HTERT RPE-1 (cell line): ENCODE data around the gene GPR32.
"Not testable (repeated sequence)": the region's sequence is repeated elsewhere in the genome, so short reads cannot be mapped to it uniquely, and the experiment has no call there.

Experiments used
- in situ Hi-C: fragments of 300-500 bp; cut with MboI; formaldehyde crosslinking; loops from 4 replicates; pipeline ENCODE4 v1.14.3; 2020; ENCODE audit warnings: low sequenced_read_pairs

Gene GPR32

DNA sequence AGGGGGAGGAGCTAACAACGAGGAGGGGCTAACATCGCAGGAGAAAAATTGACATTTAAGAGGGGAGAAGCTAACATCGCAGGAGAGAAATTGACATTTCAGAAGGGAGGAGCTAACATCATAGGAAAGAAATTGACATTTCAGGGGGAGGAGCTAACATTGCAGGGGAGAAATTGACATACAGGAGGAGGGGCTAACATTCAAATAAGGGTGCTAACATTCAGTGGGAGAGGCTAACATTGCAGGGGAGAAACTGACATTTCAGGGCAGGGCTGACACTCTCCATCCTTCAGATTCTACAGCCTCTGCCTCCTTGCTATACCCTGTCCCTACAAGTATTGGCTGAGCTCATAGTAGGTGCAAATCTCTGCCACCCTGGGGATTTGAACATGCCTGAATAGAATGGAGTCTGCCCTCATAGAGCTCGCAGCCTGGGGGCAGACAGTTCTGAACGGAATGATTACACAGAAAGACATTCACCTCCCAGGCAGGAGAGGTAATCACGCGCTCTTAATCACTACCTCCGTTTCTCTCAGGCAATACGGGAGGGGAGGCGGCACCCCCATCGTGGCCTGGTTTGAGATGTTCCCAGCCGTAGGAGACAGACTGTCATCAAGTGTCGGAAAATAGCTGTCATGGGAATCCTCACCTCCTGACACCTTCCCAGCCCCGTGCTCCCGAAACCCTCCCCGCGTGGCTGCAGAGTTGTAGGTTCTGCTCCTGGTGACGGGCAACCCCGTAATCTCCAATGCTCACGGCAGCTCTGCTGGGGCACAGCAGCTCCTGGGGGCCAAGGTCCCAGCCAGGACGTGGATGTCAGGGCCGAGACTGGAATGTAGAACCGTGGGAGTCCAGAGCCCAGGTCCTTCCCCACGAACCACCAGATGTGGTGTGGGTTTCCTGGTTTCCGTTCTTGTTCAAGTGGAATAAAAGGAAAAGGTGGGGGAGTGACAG lies 9.5 kb downstream of the GPR32 start:
- in situ Hi-C loops: no loop called here

DNA sequence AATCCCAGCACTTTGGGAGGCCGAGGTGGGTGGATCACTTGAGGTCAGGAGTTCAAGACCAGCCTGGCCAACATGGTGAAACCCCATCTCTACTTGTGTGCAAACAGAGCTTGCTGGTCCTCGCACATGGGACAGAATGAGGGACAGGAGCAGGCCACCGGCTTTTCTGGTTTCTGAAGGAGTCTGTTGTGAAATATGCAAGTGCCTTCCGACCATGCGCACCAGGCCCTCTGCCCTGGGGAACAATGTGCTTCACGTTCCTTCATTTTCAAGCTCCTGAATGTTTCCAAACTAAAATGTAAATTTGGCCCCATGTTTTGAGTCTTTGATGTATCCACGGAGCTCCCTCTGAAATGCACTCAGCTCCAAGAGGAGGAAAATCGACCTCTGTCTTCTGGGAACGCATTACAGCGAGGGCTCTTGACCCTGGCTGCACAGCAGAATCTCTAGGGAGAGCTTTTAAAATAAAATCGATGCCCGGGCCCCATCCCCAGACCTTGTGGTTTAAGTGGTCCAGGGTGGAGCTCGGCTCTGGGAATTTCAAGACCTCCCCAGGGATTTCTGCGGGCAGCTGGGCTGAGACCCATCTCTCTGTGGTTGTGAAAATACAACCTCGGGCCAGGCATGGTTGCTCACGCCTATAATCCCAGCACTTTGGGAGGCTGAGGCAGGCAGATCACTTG lies 10.6 kb downstream of the GPR32 start:
- in situ Hi-C loops: no loop called here

DNA sequence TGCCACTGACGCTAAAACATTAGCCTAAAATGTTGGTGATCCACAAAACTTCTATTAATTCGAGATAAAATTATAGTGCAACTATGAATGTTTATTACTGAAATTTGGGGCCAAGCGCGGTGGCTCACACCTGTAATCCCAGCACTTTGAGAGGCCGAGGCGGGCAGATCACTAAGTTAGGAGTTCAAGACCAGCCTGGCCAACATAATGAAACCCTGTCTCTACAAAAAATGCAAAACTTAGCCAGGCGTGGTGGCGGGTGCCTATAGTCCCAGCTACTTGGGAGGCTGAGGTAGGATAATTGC lies 13.5 kb downstream of the GPR32 start:
- in situ Hi-C loops: not testable (repeated sequence)

DNA sequence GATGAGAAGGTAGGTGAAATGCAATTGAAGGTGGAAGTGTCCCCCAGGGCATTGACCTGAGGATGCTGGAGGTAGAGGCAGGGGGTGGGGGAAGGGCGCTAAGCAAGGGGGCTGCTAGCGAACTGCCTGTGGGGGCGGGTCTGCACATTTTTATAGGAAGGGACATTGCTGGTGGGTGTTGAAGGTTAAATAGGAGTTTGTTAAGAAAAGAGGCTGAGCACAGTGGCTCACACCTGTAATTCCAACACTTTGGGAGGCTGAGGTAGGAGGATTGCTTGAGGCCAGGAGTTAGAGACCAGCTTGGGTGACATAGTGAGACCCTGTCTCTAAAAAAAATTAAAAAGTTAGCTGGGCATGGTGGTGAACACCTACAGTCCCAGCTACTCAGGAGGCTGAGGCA lies 14.4 kb downstream of the GPR32 start:
- in situ Hi-C loops: no loop called here

DNA sequence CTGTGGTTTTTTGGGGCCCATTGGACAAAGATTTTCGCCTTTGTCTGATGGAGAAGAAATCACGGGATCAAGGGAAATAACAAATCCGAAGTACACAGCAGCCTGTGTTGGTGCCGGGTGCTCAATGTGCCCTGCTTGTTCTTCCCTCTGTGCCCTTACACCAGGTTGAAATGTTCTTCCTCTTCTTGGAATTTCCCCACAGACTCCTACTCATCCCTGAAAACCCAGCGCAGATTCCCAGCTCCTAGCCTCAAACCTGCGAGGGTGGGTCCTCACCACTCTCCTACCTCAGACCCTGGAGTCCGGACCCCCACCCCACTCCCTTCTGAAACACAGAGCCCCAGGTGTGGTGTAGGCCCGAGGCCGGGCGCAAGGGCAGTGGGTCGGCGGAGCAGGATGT lies 15.1 kb downstream of the GPR32 start:
- in situ Hi-C loops: no loop called here

DNA sequence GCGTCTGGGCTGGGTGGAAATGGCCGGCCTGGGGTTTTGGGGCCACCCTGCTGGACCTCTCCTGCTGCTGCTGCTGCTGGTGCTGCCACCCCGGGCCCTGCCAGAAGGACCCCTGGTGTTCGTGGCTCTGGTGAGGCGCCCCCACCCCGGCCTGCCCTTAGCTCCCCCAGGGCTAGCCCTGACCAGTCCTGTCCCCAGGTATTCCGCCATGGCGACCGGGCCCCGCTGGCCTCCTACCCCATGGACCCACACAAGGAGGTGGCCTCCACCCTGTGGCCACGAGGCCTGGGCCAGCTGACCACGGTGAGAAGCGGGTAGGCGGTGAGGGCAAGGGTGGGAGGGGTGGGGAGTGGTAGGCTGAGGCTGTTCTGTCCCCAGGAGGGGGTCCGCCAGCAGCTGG lies 20.1 kb downstream of the GPR32 start, which contains the start of gene ACP4:
Gene ACP4 (plus strand): TSS at position 20 of the 400 bp plus-strand sequence. CDS start 0 bp downstream, at position 20.
- in situ Hi-C loops: no loop called here

DNA sequence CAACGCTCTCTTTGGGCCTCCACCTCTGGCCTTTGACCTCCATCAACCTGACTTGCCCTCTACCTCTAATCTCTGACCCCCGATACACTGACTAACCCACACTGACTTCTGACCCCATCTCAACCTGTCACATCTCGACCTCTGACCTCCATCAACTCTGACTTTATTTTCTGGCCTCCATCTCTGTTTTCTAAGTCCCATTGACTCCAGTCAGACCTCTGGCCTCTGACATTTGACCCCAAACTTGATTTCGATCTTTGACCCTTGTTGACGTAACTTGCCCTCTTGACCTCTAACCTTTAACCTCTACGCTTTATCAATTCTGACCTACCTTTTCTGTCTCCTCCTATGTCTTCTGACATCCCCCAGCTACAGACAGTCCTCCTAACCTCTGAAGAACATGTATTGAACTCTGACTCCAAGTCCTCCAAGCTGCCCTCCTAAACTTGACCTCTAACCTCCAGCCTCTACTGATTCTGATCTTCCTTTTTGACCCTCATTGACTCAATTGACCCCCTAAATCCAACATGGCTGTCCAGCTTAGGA lies 20.7 kb downstream of the GPR32 start:
- in situ Hi-C loops: no loop called here

DNA sequence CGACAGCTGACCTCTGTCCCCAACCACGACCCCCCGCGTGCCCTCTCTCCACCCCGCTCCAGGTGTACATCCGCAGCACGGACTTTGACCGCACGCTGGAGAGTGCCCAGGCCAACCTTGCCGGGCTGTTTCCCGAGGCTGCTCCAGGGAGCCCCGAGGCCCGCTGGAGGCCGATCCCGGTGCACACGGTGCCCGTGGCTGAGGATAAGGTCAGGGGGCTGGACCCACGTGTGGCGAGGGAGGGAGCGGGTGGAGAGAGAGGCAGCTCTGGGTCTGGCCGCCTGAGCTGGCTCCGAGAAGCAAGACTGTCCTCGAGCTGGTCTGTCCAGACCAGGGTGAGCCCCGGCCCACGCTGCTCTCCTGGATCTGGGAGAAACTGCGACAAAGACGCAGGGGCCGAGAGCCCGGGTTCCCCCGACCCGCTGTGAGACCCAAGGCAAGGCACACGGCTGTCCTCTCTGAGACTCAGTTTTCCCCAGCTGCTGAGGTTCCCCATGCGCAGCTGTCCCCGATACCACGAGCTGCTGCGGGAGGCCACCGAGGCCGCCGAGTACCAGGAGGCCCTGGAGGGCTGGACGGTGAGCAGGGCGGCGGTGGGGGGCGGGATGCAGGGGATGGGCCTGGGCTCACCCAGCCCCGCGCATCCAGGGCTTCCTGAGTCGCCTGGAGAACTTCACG lies 21.5 kb downstream of the GPR32 start:
- in situ Hi-C loops: no loop called here

DNA sequence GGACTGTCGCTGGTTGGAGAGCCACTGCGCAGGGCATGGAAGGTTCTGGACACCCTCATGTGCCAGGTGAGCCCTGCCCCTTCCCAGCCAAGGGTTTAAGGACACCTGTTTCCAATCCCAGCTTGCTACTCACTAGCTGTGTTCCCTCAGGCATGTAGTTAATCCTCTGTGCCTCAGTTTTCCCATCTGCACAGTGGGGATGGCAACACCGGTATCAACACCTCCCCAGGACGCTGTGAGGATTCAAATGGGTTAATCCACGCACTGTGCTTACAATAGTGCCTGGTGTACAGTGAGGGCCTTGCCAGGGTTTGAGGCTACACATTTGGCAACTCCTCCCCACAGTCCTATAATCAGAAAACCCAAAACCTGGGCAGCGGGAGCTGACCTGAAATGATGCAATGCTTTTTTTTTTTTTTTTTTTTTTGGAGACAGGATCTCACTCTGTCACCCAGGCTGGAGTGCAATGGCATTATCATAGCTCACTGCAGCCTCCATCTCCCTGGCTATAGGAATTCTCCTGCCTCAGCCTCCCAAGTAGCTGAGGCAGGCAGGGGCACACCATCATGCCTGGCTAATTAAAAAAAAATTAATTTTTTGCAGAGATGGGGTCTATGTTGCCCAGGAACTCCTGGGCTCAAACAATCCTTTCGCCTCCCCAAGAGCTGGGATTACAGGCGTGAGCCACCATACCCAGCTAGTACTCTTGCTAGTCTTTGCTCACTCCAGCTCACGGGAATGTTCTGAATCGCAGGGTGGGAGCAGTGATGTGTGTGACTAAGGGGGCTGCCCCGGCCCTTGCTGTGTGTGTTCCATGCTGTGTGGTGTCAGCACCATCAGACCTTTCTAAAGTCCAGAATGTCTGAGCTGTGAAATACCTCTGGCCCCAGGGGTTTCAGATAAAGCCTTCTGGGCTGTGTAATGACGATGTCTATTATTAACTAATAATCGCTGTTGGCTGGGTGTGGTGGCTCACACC lies 22.3 kb downstream of the GPR32 start:
- in situ Hi-C loops: no loop called here

DNA sequence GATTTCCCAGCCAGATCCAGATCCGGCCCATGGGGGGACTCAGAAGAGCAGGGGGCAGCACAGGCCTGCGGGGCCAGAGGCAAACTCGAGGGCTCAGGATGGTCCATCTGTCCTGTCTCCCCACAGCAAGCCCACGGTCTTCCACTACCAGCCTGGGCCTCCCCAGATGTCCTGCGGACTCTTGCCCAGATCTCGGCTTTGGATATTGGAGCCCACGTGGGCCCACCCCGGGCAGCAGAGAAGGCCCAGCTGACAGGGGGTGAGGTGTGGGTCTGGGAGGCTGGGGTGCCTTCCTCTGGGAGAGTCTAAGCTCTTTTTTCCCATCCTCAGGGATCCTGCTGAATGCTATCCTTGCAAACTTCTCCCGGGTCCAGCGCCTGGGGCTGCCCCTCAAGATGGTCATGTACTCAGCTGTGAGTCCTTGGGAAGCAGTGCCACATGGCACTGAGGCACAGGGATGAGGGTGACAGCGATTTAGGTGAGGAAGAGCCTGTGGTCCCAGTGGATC lies 23.3 kb downstream of the GPR32 start:
- in situ Hi-C loops: no loop called here

DNA sequence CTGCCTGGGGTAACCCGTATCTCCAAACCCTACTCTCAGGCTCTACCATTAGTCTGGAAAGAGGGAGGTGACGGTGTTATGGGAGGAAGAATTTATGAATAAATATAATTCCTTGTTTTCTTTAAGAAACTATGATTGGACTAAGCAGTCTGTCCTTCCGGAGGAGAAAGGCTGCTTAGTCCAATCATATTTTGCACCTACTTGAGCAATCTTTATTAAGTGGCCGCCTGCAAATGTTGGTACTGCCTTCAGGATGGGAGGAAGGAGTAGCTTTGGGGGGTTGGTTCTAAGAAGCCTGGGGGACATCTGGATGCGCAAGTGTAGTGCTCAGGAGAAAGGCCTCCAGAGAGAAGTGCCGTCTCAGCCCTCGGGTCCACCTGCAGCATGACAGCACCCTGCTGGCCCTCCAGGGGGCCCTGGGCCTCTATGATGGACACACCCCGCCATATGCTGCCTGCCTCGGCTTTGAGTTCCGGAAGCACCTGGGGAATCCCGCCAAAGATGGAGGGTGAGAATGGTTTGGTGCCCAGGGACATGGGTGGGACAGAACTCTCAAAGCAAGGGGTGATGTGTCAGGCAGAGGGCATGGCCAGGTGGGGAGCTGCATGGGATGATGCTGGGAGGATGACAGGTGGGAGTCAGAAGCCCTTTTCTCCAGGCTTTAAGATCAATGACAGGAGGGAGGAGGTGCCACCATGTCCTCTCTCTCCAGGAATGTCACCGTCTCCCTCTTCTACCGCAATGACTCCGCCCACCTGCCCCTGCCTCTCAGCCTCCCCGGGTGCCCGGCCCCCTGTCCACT lies 24.0 kb downstream of the GPR32 start:
- in situ Hi-C loops: no loop called here

DNA sequence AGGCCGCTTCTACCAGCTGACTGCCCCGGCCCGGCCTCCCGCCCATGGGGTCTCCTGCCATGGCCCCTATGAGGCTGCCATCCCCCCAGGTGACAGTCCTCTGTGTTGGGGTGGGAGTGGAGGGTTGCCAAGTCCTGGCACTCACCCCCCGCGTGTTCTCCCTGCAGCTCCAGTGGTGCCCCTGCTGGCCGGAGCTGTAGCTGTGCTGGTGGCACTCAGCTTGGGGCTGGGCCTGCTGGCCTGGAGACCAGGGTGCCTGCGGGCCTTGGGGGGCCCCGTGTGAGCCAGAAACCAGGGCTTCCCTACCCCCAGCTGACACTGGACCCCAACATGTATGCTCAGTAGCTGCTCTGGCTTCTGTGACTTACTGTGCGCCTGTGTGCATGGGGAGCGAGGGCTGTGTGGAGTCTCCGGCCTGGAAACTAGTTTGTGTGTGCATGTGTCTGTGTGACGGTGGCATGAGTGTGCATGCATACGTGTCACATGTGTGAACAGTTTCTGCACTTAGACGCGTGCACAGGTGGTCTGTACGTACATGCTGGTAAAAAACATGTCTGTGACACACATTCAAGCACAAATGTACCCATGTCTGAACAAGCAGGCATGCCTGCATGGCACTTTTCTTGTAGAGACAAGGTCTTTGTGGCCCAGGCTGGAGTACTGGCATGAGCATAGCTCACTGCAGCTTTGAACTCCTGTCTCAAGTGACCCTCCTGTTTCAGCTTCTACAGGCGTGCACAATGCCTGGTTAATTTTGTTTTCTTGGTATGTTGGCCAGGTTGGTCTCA lies 24.8 kb downstream of the GPR32 start:
- in situ Hi-C loops: no loop called here

DNA sequence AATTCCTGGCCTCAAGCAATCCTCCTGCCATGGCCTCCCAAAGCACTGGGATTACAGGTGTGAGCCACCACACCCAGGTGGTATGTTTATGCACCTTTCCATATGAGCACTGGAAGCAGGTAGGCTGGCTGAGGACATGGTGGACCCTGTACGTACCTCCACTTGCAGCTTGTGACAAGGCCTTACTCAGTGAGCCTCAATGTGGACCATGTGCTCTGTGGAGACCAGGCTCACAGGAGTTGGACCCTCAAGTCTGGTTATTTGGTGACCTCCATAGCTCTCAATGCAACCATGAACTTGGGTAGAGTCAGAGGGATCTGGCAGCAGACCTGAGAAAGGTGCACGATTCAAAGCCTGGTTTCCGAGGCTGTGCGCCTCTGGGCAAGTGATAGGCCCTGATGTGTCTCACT lies 25.4 kb downstream of the GPR32 start:
- in situ Hi-C loops: no loop called here

DNA sequence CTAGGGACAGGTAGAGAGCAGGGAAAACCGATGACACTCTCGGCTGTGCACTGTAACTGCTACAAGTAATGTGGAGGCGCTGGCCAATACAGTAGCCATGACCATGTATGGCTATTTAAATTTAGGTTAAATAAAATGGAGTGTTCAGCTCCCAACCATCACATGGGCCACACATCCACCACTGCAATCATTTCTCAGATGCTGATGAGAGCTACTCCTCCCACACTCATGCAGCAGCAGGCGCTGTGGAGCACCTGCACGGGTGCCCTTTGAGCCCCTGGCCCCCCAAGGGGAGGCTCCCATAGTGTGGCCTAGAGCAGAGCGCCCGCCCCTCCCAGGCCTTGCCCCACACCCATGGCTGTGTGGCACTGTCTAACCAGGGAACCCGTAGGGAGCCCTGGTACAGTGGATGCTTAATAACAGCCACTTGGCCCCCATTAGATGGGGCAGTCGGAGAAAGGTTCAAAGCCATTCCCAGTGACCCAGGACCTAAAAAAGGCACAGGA lies 25.9 kb downstream of the GPR32 start:
- in situ Hi-C loops: no loop called here

DNA sequence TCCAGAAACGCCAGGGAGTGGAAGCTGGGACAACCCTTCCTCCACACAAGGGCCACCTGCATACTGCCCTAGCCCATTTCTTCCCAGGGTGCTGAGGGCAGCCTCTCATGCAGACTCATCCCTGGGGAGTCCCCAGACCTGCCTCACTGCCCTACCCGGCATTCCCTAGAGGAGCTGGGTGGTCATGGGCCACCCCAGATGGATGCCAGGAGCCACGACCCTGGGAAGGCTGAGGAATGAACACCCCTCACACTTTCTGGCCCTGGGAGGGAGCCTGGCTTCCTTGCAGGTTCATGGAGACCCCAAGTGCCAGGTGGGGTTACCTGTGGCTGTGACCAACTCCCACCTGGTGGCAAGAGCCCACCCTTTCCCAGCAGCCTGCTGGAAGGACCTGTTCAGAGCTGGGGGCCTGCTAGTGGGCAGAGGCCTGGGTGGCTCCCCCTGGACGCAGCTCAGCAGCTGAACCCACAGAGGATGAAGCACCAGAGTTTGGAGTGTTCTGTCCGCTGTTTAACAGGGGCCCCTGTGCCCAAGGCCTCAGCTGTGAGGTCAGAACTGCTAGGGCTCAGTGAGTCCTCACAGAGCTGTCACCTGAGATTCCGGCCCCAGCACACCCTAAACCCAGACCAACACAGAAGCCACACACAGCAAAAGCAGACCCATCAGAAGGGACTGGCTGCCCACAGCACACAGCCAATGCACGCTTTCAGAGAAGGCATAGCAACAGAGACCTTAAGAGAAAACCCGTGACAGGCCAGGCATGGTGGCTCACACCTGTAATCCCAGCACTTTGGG lies 26.6 kb downstream of the GPR32 start:
- in situ Hi-C loops: no loop called here

DNA sequence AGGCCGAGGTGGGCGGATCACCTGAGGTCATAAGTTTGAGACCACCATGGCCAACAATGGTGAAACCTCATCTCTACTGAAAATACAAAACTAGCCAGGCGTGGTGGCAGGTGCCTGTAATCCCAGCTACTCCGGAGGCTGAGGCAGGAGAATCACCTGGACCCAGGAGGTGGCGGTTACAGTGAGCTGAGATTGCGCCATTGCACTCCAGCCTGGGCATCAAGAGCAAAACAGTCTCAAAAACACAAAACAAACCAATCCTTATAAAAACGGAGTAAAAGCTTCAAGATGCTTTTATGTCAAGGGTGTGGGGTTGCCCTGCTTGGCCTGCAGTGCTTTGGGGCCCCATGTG lies 27.1 kb downstream of the GPR32 start:
- in situ Hi-C loops: no loop called here

DNA sequence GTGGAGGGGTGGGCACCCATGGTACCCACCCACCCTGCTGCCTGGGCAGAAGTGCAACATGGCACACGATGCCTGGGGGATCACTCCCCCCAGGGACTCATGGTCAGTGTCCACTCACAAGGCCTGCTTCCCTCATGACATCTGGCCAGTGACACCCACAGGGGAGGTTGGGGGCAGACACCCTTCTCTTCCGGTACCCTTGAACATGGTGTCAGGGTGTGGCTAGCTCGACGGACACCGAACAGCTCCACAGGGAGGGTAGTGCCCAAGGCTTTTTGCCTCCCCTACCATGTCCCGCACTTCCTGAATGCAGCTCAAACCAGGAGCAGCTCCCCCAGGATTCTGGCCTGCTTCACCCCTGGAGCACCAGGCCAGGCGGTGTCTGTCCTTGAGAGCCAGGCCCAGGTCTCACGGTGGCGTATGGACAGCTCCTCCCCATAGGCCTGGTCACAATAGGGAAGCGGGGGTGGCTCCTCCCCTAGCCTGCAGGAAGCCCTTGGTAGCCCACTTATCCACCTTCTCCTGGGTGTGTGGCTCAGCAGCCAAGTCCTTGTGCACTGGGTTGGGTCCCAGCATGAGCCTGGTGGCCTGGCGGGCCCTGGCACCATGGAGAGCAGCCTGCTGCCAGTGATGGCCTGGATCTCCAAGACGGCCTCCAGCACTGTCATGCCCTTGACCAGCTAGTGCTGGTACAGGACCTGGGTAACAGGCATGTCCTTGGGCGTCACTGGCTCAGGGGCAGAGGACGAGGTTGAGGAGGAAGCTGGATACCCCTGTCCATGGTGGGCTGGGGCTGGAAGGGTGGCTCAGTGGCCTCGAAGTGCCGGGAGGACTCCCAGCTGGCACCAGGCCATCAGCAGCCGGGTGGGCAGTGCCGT lies 27.8 kb downstream of the GPR32 start:
- in situ Hi-C loops: no loop called here
